GM13976 (cell line): ENCODE results near the gene ZNF574.
"Not testable (repeated sequence)": the region's sequence is repeated elsewhere in the genome, so short reads cannot be mapped to it uniquely, and the experiment has no call there.

ENCODE experiments used
- DNase-seq: peaks from one replicate; pipeline ENCODE4 v3.0.0; 2012; ENCODE audit warnings: low spot score
- CTCF ChIP-seq: IDR thresholded peaks from 2 replicates; pipeline ENCODE4 v1.5.1; 2012; ENCODE audit warnings: borderline replicate concordance, mild to moderate bottlenecking; ENCODE audit not compliant: insufficient read depth; ENCODE audit errors: extremely low read depth, missing control alignments, control extremely low read depth
- in situ Hi-C: fragments of 300-500 bp; cut with MboI; formaldehyde crosslinking; loops from one replicate; pipeline ENCODE4 v1.12.0; 2022; ENCODE audit warnings: low sequenced_read_pairs, mixed read lengths, inconsistent platforms; ENCODE audit not compliant: unreplicated experiment

Gene ZNF574

GRCh38 chr19:42098781-42099180, 22.8 kb downstream of the ZNF574 start:
- DNase-seq = no peak
- in situ Hi-C loops = no loop called here
- no peak for TF ChIP-seq CTCF

GRCh38 chr19:42099336-42099925, 23.5 kb downstream of the ZNF574 start:
- in situ Hi-C loops = no loop called here
- no peak for TF ChIP-seq CTCF
- no peak for DNase-seq

GRCh38 chr19:42100241-42100640, 24.3 kb downstream of the ZNF574 start:
- in situ Hi-C loops = loop anchor here (10.0 kb wide), 1 partner anchor 95 kb away; no protein-coding TSS in a partner anchor
- DNase-seq = not testable (repeated sequence)

GRCh38 chr19:42102877-42103276, 26.9 kb downstream of the ZNF574 start:
- no peak for TF ChIP-seq CTCF
- no peak for DNase-seq
- in situ Hi-C loops = loop anchor here (10.0 kb wide), 1 partner anchor 92 kb away; no protein-coding TSS in a partner anchor

GRCh38 chr19:42105368-42105767, 29.4 kb downstream of the ZNF574 start:
- TF ChIP-seq CTCF = no peak
- DNase-seq = no peak
- in situ Hi-C loops = loop anchor here (10.0 kb wide), 1 partner anchor 89 kb away; no protein-coding TSS in a partner anchor

GRCh38 chr19:42108527-42109389, 32.8 kb downstream of the ZNF574 start:
- peak; percentile 100 for TF ChIP-seq CTCF
- peak; percentile 88 for DNase-seq
- in situ Hi-C loops = loop anchor here (10.0 kb wide), 1 partner anchor 86 kb away; no protein-coding TSS in a partner anchor

- in situ Hi-C loops = loop anchor here (10.0 kb wide), 1 partner anchor 85 kb away; no protein-coding TSS in a partner anchor
- TF ChIP-seq CTCF = no peak
- DNase-seq = no peak
Measured at GRCh38 chr19:42109896-42110295, 33.9 kb downstream of the ZNF574 start.
